Embryonic facial prominence (tissue), 1 donor: ENCODE measurements around the gene RASSF1.
"Not testable (repeated sequence)": the region's sequence is repeated elsewhere in the genome, so short reads cannot be mapped to it uniquely, and the experiment has no call there.

ENCODE experiments used
- DNase-seq: peaks from one replicate; pipeline ENCODE4 v3.0.0-alpha.2; 2016; ENCODE audit errors: extremely low spot score

The RASSF1 gene

GRCh38 chr3:50286322-50287227 is 54.1 kb downstream of the RASSF1 start:
- no peak for DNase-seq

- not testable (repeated sequence) for DNase-seq
Observed at GRCh38 chr3:50284121-50284520, 56.5 kb downstream of the RASSF1 start.
